Measurements from ENCODE around the gene PATJ.

The PATJ gene

DNA sequence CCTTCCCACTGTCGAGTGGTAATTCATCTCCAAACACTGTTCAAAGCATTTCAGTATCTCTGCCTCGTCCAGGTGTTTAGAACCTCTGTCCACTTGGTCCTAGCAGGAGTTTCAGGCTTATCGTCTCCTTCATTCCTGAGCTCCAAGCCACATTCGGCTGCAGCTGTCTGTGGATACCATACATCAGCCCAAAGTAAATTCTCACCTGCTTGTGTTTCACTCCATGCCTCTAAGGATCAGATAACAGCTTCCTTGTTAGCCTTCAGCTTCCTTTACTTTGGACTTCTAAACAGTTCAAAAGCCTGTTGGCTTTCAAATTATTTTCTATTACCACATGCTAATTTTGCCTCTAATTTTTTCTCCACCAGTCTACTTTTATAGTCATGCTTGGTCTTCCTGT, 233.4 kb downstream of the PATJ start:
- H3K9me3 ChIP-seq (ENCODE audit: low read depth, low read length), result no peaks in the 10 kb centered on the region
- TF ChIP-seq FOXP2 (optimal IDR thresholded peaks at IDR 0.05; ENCODE audit: control extremely low read depth, extremely low read length, insufficient read depth) (no peak), EZH2 (IDR thresholded peaks at IDR 0.05) (no peak), POLR2AphosphoS5 (IDR thresholded peaks at IDR 0.05; ENCODE audit: borderline replicate concordance, low read depth, low read length) (no peak)
- H3K9ac ChIP-seq (ENCODE audit: insufficient read length), result no peak overlapping the region
- H3K27ac ChIP-seq, result no peak overlapping the region
- DNase-seq (ENCODE audit: low read depth, low spot score), result no peak
- no peak overlapping the region for H3K4me3 ChIP-seq
- no peaks in the 10 kb centered on the region for H3K36me3 ChIP-seq (ENCODE audit: insufficient read depth, low read length)

- DNase-seq (ENCODE audit: low read depth, low spot score), result no peak
- H3K27ac ChIP-seq, result no peak overlapping the region
Observed at GRCh38 chr1:61976566-61976965, 234.3 kb downstream of the PATJ start.

DNA sequence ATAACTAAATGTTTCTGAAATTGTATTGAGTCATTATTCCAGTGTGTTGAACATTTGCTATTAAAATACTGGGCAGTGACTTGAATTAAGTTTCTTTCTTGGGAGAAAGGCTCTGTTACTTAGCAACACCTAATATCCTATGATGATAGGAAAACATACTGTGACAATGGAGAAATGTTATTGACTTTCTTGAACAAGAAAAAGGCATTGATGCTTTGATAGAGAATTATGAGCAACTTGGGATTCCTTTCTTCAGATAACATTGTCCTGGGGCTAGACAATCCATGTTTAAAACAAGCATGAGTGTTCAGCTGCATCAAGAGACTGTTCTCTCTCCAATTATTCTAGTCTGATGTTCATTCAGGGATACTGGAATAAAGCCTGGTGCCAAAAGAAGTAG, 236.5 kb downstream of the PATJ start:
- peak overlapping the region; percentile 73 for H3K27ac ChIP-seq
- DNase-seq (ENCODE audit: low read depth, low spot score), result no peak
- no peaks in the 10 kb centered on the region for H3K36me3 ChIP-seq (ENCODE audit: insufficient read depth, low read length)
- H3K9me3 ChIP-seq (ENCODE audit: low read depth, low read length), result no peaks in the 10 kb centered on the region
- TF ChIP-seq FOXP2 (optimal IDR thresholded peaks at IDR 0.05; ENCODE audit: control extremely low read depth, extremely low read length, insufficient read depth), result no peak
- no peak for TF ChIP-seq POLR2AphosphoS5 (IDR thresholded peaks at IDR 0.05; ENCODE audit: borderline replicate concordance, low read depth, low read length)
- H3K9ac ChIP-seq (ENCODE audit: insufficient read length), result no peak overlapping the region
- H3K4me3 ChIP-seq, result no peak overlapping the region

More at GRCh38 chr1:61976566-61976965, 234.3 kb downstream of the PATJ start:
- TF ChIP-seq EZH2 (IDR thresholded peaks at IDR 0.05), result no peak
- no peak for TF ChIP-seq FOXP2 (optimal IDR thresholded peaks at IDR 0.05; ENCODE audit: control extremely low read depth, extremely low read length, insufficient read depth)
- TF ChIP-seq POLR2AphosphoS5 (IDR thresholded peaks at IDR 0.05; ENCODE audit: borderline replicate concordance, low read depth, low read length), result no peak
- H3K36me3 ChIP-seq (ENCODE audit: insufficient read depth, low read length), result no peaks in the 10 kb centered on the region
- H3K9me3 ChIP-seq (ENCODE audit: low read depth, low read length), result no peaks in the 10 kb centered on the region
- H3K4me3 ChIP-seq, result no peak overlapping the region
- H3K9ac ChIP-seq (ENCODE audit: insufficient read length), result no peak overlapping the region

GRCh38 chr1:61979729-61980128, 237.4 kb downstream of the PATJ start:
- DNase-seq (ENCODE audit: low read depth, low spot score), result no peak
- no peak for TF ChIP-seq EZH2 (IDR thresholded peaks at IDR 0.05)
- TF ChIP-seq POLR2AphosphoS5 (IDR thresholded peaks at IDR 0.05; ENCODE audit: borderline replicate concordance, low read depth, low read length), result no peak
- no peak for TF ChIP-seq FOXP2 (optimal IDR thresholded peaks at IDR 0.05; ENCODE audit: control extremely low read depth, extremely low read length, insufficient read depth)
- Histone ChIP-seq H3K9ac (ENCODE audit: insufficient read length) (no peak overlapping the region), H3K9me3 (ENCODE audit: low read depth, low read length) (no peaks in the 10 kb centered on the region), H3K27ac (peak overlapping the region; percentile 99), H3K36me3 (ENCODE audit: insufficient read depth, low read length) (no peaks in the 10 kb centered on the region), H3K4me3 (no peak overlapping the region)

- DNase-seq (ENCODE audit: low read depth, low spot score), result peak; percentile 82
- H3K9ac ChIP-seq (ENCODE audit: insufficient read length), result peak overlapping the region; percentile 71
- no peaks in the 10 kb centered on the region for H3K36me3 ChIP-seq (ENCODE audit: insufficient read depth, low read length)
- peak overlapping the region; percentile 99 for H3K27ac ChIP-seq
- no peaks in the 10 kb centered on the region for H3K9me3 ChIP-seq (ENCODE audit: low read depth, low read length)
- TF ChIP-seq EZH2 (IDR thresholded peaks at IDR 0.05), result no peak
- TF ChIP-seq POLR2AphosphoS5 (IDR thresholded peaks at IDR 0.05; ENCODE audit: borderline replicate concordance, low read depth, low read length), result peak; percentile 54
- H3K4me3 ChIP-seq, result peak overlapping the region; percentile 73
Observed at GRCh38 chr1:61980561-61980960, 238.3 kb downstream of the PATJ start.

GRCh38 chr1:61981870-61982660, 239.8 kb downstream of the PATJ start:
- DNase-seq (ENCODE audit: low read depth, low spot score), result no peak
- Histone ChIP-seq H3K4me3 (no peak overlapping the region), H3K36me3 (ENCODE audit: insufficient read depth, low read length) (no peaks in the 10 kb centered on the region), H3K9me3 (ENCODE audit: low read depth, low read length) (no peaks in the 10 kb centered on the region), H3K9ac (ENCODE audit: insufficient read length) (peak overlapping the region; percentile 12), H3K27ac (no peak overlapping the region)
- TF ChIP-seq FOXP2 (optimal IDR thresholded peaks at IDR 0.05; ENCODE audit: control extremely low read depth, extremely low read length, insufficient read depth) (no peak), POLR2AphosphoS5 (IDR thresholded peaks at IDR 0.05; ENCODE audit: borderline replicate concordance, low read depth, low read length) (no peak), EZH2 (IDR thresholded peaks at IDR 0.05) (no peak)

DNA sequence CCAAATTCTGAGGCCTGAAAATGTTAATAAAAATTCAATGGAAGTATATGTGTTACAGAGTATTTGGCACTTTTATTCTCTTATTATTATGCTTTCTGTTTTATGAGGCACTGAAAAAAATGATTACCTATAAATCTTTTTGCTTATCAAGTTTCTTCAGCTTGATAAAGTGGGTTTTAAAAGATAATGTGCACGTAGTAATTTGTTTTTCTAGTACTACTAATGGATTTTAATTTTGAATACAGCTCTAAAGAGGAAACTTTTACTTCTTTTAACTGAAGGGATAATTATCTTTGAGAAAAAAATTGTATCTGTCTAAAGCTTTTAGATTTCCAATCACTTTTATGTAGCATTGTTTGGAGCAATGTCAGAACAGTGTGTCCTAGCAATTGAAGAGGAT, 241.0 kb downstream of the PATJ start:
- DNase-seq (ENCODE audit: low read depth, low spot score), result no peak
- no peak overlapping the region for H3K9ac ChIP-seq (ENCODE audit: insufficient read length)
- no peaks in the 10 kb centered on the region for H3K36me3 ChIP-seq (ENCODE audit: insufficient read depth, low read length)
- peak overlapping the region; percentile 32; the same call in 1 of the 2 replicates for H3K27ac ChIP-seq
- no peak overlapping the region for H3K4me3 ChIP-seq
- no peak for TF ChIP-seq POLR2AphosphoS5 (IDR thresholded peaks at IDR 0.05; ENCODE audit: borderline replicate concordance, low read depth, low read length)
- TF ChIP-seq FOXP2 (optimal IDR thresholded peaks at IDR 0.05; ENCODE audit: control extremely low read depth, extremely low read length, insufficient read depth), result no peak
- TF ChIP-seq EZH2 (IDR thresholded peaks at IDR 0.05), result no peak
- H3K9me3 ChIP-seq (ENCODE audit: low read depth, low read length), result no peaks in the 10 kb centered on the region

- TF ChIP-seq FOXP2 (optimal IDR thresholded peaks at IDR 0.05; ENCODE audit: control extremely low read depth, extremely low read length, insufficient read depth), result no peak
- TF ChIP-seq POLR2AphosphoS5 (IDR thresholded peaks at IDR 0.05; ENCODE audit: borderline replicate concordance, low read depth, low read length), result no peak
- Histone ChIP-seq H3K4me3 (peak overlapping the region; percentile 61), H3K9ac (ENCODE audit: insufficient read length) (no peak overlapping the region), H3K36me3 (ENCODE audit: insufficient read depth, low read length) (no peaks in the 10 kb centered on the region), H3K27ac (peak overlapping the region; percentile 93), H3K9me3 (ENCODE audit: low read depth, low read length) (no peaks in the 10 kb centered on the region)
- peak; percentile 65 for DNase-seq (ENCODE audit: low read depth, low spot score)
Observed at GRCh38 chr1:61992257-61992656, 250.0 kb downstream of the PATJ start.
